Parathyroid adenoma (tissue), 2 donors: Measurements from ENCODE around the gene C17orf107.
"Not testable (repeated sequence)": the region's sequence is repeated elsewhere in the genome, so short reads cannot be mapped to it uniquely, and the experiment has no call there.

Source experiments
- H2AFZ ChIP-seq: fragments of 300-600 bp; sonication (generic); one replicate; pipeline ENCODE4 v1.7.0; 2017; ENCODE audit warnings: antibody characterized with exemption, mild to moderate bottlenecking
- H3K27ac ChIP-seq: fragments of 300-600 bp; sonication (generic); one replicate; pipeline ENCODE4 v1.7.0; 2017
- H3K27me3 ChIP-seq: fragments of 300-600 bp; sonication (generic); one replicate; pipeline ENCODE4 v1.7.0; 2017; ENCODE audit warnings: low read length; ENCODE audit not compliant: control insufficient read depth, insufficient read depth
- H3K36me3 ChIP-seq: fragments of 300-600 bp; sonication (generic); one replicate; pipeline ENCODE4 v1.7.0; 2017; ENCODE audit warnings: low read length; ENCODE audit not compliant: control insufficient read depth, insufficient read depth
- H3K4me1 ChIP-seq: fragments of 300-600 bp; sonication (generic); one replicate; pipeline ENCODE4 v1.7.0; 2017; ENCODE audit warnings: control low read depth
- H3K4me2 ChIP-seq: fragments of 300-600 bp; sonication (generic); one replicate; pipeline ENCODE4 v1.7.0; 2017; ENCODE audit warnings: low read length
- H3K4me3 ChIP-seq: fragments of 300-600 bp; sonication (generic); one replicate; pipeline ENCODE4 v1.7.0; 2017; ENCODE audit warnings: low read depth, low read length
- H3K79me2 ChIP-seq: fragments of 300-600 bp; sonication (generic); one replicate; pipeline ENCODE4 v1.7.0; 2017; ENCODE audit warnings: control low read depth
- H3K9ac ChIP-seq: fragments of 300-600 bp; sonication (generic); one replicate; pipeline ENCODE4 v1.7.0; 2017; ENCODE audit warnings: mild to moderate bottlenecking
- H3K9me3 ChIP-seq: fragments of 300-600 bp; sonication (generic); one replicate; pipeline ENCODE4 v1.7.0; 2017; ENCODE audit warnings: low read length; ENCODE audit not compliant: control insufficient read depth
- CTCF ChIP-seq: fragments of 300-600 bp; sonication (generic); IDR thresholded peaks from one replicate; pipeline ENCODE4 v1.7.0; 2017; ENCODE audit warnings: antibody characterized with exemption, mild to moderate bottlenecking
- donor health status: primary hyperparathyroidism.

Gene C17orf107

GRCh38 chr17:4901108-4901647, 1.8 kb downstream of the C17orf107 start:
- Histone ChIP-seq H3K36me3 (no peaks in the 10 kb centered on the region), H3K9ac (no peak overlapping the region), H2AFZ (no peak overlapping the region), H3K4me3 (peak overlapping the region; percentile 0), H3K27ac (peak overlapping the region; percentile 70), H3K79me2 (no peaks in the 10 kb centered on the region), H3K9me3 (no peaks in the 10 kb centered on the region), H3K4me1 (peaks cover 10% of the 10 kb centered on the region), H3K27me3 (no peaks in the 10 kb centered on the region), H3K4me2 (no peak overlapping the region)
- TF ChIP-seq CTCF, result no peak

GRCh38 chr17:4901648-4902344, 2.5 kb downstream of the C17orf107 start:
- Histone ChIP-seq H2AFZ (peak overlapping the region; percentile 51), H3K4me1 (peaks cover 10% of the 10 kb centered on the region), H3K4me3 (peak overlapping the region; percentile 0), H3K79me2 (no peaks in the 10 kb centered on the region), H3K9ac (no peak overlapping the region), H3K4me2 (no peak overlapping the region), H3K27me3 (no peaks in the 10 kb centered on the region), H3K36me3 (no peaks in the 10 kb centered on the region), H3K27ac (peak overlapping the region; percentile 70), H3K9me3 (no peaks in the 10 kb centered on the region)
- no peak for TF ChIP-seq CTCF

- Histone ChIP-seq H3K27me3 (no peaks in the 10 kb centered on the region), H3K27ac (peak overlapping the region; percentile 53), H3K9ac (no peak overlapping the region), H3K36me3 (no peaks in the 10 kb centered on the region), H3K4me3 (no peak overlapping the region), H2AFZ (peak overlapping the region; percentile 84), H3K4me2 (peak overlapping the region; percentile 31), H3K9me3 (no peaks in the 10 kb centered on the region), H3K4me1 (peaks cover 10% of the 10 kb centered on the region), H3K79me2 (no peaks in the 10 kb centered on the region)
- no peak for TF ChIP-seq CTCF
Observed at GRCh38 chr17:4902540-4902939, 3.2 kb downstream of the C17orf107 start.

- H3K36me3 ChIP-seq, result no peaks in the 10 kb centered on the region
- H3K4me3 ChIP-seq, result no peak within 1 kb of the TSS
- H3K4me2 ChIP-seq, result peak within 1 kb of the TSS; percentile 31
- peak within 1 kb of the TSS; percentile 84 for H2AFZ ChIP-seq
- peak; percentile 89 for TF ChIP-seq CTCF
- peak within 1 kb of the TSS; percentile 53 for H3K27ac ChIP-seq
- H3K9me3 ChIP-seq, result no peaks in the 10 kb centered on the region
- no peaks in the 10 kb centered on the region for H3K27me3 ChIP-seq
- no peaks in the 10 kb centered on the region for H3K79me2 ChIP-seq
- peaks cover 10% of the 10 kb centered on the region for H3K4me1 ChIP-seq
- H3K9ac ChIP-seq, result no peak within 1 kb of the TSS
Observed at GRCh38 chr17:4903051-4903818, 3.9 kb downstream of the C17orf107 start, which contains the start of gene CHRNE. CHRNE (minus strand) TSS chr17:4903098; CDS start chr17:4903063, 35 bp downstream.

- not testable (repeated sequence) for H3K9ac ChIP-seq, H3K4me2 ChIP-seq, H3K4me3 ChIP-seq, H2AFZ ChIP-seq, H3K27me3 ChIP-seq, H3K9me3 ChIP-seq, H3K27ac ChIP-seq, H3K79me2 ChIP-seq, H3K36me3 ChIP-seq
- H3K4me1 ChIP-seq, result peaks cover 16% of the 10 kb centered on the region
Observed at GRCh38 chr17:4906642-4907041, 7.3 kb downstream of the C17orf107 start.
